Measurements from ENCODE around the gene FMO5.
"Not testable (repeated sequence)": the region's sequence is repeated elsewhere in the genome, so short reads cannot be mapped to it uniquely, and the experiment has no call there.

Gene FMO5

DNA sequence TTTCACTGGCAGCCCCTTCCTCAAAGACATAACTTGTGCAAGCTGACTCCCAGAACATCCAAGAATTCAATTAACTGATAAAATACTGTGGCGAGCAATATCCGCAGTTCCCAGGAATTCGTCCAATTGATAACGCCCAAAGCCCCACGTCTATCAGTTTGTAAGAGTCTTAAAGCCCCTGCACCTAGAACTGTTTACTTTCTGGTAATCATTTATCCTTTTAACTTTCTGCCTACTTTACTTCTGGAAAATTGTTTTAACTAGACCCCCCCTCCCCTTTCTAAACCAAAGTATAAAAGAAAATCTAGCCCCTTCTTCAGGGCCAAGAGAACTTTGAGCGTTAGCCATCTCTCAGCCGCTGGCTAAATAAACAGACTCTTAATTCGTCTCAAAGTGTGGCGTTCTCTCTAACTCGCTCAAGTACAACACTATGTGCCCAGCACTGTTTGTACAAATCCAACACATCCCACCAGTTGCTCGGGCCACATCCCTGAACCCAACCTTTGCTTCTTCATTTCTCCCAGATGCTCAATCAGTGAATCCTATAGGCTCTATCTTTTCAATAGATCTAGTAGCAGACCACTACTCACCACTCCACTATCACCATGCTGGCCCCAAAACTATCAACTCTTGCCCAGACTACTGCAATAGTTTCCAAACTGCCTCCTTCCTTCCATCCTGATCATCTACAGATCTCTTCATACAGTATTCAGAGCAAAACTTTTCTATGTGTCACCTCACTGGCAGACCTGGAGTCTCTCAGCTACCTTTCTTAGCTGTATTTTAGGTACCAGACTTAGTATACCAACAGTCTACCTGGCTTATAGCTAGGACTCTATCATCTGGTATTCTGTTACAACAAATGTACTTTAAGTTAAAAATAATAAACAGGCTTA, 14.0 kb upstream of the FMO5 start:
- no peak for DNase-seq

DNA sequence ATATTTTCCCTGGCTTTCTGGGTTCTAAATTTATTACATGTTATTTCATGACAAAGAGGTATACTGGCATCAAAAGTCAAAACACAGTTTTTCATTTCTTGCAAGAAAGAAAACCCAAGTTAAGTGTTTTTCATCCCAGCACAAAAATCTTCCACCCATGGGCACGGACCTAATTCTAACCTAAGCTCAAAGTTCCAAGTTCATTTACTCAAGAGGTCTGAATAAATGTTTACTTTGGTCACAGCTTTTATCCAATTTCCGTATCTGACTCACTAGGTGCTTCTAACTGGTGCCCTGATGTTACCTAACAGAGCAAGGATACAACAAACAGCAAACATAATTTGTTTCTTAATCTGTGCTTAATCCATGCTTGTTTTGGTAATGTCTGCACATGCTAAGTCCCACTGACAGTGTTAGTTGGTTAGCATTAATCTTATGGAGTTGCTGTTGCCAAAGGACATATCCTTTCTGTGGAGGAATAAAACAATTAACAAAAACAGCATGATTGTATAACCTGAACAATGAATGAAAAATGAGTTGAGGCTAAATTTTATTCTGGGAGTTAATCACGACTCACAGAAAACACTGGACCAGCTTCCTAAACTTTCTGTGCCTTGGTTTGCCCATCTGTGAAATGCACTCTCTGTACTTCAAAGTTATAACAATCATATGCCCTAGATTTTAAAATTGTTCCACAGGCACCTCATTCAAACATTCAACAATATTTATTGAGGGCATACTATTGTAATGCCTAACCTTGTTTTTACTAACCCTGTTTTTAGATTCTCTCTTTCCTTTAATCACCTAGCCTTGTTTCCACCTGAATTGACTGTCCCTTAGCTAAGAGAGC, 13.1 kb upstream of the FMO5 start:
- DNase-seq, result no peak

DNA sequence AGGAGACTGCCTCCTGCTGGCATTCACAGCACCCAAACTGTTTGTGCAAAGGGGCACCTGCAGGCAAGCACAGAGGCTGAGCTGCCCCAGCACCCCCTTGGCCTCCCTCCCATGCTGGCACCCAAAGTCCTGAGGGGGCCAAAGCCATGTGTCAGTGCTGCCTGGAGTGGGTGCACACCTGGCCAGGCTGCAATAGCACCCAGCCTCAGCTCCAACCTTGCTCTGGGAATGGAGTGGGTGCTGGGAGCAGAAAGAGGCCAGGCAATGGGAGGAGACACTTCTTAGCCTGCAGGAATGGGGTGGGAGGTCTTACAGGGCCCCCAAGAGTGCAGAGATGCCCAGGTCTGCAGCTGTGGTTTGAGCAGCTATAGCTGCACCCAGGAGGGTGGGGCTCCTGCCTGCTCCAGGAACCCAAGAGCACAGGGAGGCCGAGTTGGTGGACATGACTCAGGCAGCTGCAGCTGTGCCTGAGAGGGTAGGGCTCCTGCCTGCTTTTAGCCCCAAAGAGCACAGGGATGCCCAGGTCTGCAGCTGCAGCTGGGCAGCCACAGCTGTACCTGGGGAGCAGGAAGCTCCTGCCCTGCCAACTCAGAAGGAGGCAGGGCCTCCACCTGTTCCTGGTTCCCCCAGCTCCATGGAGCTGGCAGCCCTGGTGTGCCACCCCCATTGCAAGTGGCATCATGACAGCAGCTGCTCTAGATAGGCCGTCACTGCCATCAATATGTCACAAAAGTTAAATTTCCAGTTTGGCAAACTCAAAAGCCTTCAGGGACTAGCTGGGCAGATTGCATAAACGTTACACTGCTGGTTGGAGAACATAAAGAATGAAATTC, 12.0 kb upstream of the FMO5 start:
- DNase-seq, result no peak

DNA sequence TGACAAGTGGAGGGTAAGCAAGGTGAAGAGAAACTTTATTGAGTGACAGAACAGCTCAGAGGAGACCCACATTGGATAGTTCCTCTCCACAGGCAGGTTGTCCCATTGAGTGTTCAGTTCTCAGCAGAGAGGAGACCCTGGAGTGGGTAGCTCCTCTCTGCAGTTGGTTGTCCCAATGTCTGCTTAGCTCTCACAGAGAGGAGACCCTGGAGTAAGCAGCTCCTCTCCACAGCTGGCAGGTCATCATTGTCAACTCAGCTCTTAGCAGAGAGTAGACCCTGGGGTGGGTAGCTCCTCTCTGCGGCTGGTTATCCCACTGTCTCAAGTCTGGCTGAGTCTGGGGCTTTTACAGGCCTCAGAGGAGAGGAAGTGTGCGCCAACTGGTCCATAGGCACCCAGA, 11.3 kb upstream of the FMO5 start:
- no peak for DNase-seq

DNA sequence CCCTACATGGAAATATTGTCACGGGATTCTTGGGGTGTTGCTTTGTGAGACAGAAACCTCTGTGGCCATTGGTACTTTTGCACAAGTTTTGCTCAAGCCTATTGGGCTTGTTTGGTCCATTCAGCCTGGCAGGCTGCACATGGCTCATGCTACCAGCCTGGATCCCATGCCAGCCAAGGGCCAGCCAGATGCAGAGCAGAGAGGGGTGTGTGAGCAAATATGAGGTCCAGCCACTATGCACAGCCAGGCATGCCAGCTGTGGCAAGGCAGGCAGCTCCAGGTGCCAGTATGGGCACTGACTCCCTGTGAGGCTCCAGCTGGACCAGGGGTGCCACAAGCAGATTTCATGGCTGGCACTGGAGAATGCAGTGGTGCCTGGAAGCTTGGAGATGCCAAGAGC, 10.7 kb upstream of the FMO5 start:
- DNase-seq, result no peak

DNA sequence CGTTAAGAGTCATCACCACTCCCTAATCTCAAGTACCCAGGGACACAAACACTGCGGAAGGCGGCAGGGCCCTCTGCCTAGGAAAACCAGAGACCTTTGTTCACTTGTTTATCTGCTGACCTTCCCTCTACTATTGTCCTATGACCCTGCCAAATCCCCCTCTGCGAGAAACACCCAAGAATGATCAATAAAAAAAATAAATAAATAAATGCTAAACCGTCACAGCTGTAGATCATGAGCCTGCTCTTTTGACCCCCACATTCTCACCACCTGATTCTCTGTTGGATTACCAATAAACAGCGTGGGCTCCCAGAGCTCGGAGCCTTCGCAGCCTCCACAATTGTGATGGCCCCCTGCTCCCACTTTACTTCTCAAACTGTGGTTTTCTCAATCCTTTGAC, 8.8 kb upstream of the FMO5 start:
- DNase-seq, result not testable (repeated sequence)

DNA sequence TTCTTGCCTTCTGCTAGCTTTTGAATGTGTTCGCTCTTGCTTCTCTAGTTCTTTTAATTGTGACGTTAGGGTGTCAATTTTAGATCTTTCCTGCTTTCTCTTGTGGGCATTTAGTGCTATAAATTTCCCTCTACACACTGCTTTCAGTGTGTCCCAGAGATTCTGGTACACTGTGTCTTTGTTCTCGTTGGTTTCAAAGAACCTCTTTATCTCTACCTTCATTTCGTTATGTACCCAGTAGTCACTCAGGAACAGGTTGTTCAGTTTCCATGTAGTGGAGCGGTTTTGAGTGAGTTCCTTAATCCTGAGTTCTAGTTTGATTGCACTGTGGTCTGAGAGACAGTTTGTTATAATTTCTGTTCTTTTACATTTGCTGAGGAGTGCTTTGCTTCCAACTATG, 5.9 kb upstream of the FMO5 start:
- not testable (repeated sequence) for DNase-seq

DNA sequence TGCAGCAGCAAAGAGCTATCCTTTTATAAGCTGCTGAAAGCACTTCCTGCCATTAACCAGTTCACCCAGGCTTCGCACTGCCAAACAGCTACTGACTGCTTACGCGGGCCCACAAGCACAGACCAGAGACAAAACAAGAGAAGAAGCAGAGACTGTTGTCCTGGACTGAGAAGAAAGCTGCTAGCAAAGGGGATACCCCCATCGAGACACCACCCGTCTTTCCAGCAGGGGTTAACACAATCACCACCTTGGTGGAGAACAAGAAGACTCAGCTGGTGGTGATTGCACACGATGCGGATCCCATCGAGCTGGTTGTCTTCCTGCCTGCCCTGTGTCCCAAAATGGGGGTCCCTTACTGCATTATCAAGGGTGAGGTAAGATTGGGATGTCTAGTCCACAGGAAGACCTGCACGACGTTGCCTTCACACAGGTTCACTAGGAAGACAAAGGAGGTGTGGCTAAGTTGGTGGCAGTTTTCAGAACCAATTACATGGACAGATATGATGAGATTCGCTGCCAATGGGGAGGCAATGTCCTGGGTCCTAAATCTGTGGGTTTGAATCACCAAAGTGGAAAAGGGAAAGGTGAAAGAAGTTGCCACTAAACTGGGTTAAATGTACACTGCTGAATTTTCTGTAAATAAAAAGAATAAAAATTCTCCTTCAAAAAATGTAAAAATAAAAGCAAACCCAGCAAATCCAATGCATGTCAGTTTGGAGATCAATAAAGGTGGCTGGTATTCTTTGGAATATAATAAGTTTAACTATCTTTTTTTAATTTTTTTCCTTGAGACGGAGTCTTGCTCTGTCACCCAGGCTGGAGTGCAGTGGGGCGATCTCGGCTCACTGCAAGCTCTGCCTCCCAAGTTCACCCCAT, 1.2 kb downstream of the FMO5 start:
- DNase-seq, result no peak

DNA sequence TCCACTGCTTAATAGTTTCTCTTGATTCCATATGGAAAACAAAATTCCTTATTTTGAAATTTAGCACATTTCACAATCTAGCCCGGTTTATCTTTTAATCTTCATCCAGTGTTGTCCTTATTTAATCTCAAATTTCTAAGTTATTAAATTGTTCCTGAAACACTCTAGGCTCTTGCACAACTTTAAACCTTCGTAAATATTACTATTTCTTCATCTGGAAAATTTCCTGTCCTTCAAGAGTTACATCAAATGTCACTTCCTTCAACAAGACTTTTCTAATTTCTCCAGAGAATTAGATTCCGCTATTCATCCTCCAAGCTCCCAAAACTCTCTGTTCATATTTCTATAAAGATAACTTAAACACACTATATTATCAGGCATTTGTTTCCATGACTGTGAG, 6.5 kb downstream of the FMO5 start:
- DNase-seq, result no peak

DNA sequence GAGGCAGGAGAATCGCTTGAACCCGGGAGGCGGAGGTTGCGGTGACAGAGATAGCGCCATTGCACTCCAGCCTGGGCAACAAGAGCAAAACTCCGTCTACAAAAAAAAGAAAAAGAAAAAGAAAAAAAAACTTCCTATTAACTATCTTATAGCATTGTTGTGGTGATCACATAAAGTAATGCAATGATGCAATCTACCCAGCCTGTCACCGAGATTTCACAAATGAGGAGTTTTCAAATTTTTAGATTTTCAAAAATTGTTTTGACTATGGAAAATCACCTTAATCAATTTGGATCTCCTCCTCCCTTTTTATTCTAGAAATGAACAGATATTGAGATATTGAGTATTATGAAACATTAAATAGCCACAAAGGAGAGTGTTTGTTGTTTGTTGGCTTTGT, 8.0 kb downstream of the FMO5 start:
- no peak for DNase-seq

DNA sequence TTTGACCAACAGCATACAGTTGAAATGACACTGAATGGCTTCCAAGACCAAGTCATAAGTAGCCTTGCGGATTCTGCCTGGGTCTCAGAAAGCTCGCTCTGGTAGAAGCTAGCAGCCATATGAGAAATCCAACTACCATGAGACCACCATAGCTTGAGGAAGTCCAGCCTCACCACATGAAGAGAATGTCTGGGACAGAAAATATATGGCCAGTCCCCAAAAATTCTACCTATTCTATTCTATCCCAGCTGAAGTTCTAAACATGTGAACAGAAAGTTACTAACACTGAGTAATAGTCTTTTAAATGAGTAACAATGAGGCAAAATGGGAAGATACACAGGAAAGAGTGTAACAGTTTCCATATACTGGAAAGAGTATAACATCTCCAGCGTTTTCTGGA, 9.0 kb downstream of the FMO5 start:
- DNase-seq, result no peak

DNA sequence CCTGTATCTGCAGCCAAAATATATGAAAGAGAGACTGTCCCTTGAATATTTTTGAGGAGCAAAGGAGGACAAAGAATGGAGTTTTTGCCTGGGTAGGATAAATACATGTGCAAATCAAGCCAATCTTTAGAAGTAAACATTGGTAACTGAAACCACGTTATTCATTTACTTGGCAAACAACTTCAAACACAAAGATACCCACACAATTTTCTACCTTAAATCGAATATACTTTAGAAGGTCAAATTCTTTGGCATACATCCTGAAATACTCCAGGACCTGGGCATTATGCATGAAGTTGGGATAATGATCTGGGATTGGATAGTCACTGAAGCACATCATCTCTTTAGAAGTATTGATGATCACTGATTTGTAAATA, 9.6 kb downstream of the FMO5 start:
- DNase-seq, result no peak

DNA sequence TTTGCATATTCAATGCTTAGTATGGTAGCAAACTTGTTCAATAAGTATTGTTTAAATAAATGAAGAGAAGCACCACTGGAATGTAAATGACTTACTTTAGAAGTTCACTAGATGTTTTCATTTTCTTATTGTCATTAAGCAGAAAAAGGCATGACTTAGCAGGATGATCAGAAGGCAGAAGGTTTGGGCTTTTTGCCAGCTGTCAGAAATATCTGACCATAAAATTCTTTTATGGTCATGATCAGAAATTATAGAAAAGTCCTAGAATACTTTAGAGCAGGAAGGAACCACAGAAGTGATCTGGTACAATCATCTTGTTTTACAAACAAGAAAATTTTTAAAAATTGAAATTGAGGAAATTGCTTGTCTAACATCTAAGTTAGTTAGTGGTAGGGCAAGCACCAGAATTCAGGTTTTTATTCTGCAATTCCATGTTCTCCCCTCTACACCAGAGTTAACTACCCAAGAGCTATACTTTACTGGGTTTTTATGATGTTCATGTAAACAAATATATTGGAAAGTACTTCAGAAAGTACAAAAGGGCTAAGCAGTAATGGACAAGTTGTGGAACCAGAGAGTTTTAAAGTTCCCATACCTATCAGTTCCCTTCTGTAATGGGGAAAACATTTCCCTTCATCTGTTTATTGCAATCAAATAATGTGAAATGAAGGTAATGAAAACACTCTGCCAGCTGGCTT, 10.1 kb downstream of the FMO5 start:
- DNase-seq, result no peak

DNA sequence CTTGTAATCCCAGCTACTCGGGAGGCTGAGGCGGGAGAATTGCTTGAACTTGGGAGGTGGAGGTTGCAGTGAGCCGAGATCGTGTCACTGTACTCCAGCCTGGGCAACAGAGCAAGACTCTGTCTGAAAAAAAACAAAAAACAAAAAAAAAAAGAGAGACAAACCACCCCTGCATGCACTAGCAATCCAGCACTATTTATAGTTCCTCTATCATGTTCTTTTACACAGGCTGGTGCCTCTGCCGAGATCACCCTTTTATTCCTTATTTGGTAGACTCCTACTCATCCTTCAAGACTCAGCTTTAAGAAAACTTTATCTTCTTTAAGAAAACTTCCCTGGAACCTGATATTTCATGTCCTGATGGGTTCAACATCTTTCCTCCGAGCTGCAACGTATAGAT, 10.8 kb downstream of the FMO5 start:
- no peak for DNase-seq

DNA sequence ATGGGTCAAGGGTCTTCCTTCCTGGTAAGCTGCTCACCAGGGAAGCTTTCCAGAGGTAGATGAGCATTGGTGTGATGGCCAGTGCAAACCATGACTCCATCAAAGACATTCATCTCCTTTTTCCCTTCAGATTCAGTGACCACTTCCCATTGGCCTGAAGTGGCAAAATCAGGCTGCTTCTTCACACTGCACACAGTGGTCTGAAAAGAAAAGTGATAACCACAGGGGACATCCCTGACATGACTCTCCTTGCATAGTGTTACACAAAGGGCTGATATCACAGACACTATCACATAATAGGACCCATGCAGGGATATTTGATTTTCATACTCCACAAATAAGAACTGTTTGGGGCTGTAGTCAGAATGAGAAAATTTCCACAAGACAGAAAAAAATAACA, 11.9 kb downstream of the FMO5 start:
- DNase-seq, result no peak

DNA sequence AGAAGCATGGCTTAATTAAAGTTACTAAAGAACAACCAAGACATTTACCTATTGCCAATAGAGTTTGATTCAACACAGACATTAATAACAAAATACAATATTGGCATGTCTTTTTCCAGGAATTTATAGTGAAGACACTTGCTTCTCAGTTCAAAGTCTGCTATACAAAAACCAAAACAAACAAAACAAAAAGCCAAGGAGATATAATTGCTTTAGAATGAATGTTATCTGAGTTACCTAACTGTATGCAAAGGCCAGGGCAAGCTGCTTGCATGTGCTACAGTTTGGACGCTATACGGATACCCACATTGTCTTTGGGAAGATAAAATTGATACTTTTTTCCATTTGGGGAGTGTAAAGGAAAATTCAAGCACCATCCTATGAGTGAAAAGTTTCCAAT, 13.6 kb downstream of the FMO5 start:
- no peak for DNase-seq

DNA sequence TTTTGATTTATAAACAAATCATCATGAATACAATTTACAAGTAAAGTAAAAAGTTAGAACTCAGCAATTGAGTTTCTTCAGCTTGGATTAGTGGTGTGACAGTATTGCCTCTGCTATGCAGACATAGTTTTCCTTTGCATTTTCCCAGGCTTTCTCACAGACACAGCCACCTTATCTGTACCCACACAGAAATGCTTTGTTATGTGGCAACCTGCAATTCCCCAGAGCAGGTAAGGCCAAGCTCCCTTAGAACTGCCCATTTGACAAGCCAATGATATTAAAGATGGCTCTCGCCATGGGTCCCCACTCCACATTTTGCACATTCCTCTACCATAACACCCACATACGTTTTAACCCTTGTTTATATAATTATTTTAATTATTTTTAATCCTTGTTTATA, 14.2 kb downstream of the FMO5 start:
- no peak for DNase-seq

DNA sequence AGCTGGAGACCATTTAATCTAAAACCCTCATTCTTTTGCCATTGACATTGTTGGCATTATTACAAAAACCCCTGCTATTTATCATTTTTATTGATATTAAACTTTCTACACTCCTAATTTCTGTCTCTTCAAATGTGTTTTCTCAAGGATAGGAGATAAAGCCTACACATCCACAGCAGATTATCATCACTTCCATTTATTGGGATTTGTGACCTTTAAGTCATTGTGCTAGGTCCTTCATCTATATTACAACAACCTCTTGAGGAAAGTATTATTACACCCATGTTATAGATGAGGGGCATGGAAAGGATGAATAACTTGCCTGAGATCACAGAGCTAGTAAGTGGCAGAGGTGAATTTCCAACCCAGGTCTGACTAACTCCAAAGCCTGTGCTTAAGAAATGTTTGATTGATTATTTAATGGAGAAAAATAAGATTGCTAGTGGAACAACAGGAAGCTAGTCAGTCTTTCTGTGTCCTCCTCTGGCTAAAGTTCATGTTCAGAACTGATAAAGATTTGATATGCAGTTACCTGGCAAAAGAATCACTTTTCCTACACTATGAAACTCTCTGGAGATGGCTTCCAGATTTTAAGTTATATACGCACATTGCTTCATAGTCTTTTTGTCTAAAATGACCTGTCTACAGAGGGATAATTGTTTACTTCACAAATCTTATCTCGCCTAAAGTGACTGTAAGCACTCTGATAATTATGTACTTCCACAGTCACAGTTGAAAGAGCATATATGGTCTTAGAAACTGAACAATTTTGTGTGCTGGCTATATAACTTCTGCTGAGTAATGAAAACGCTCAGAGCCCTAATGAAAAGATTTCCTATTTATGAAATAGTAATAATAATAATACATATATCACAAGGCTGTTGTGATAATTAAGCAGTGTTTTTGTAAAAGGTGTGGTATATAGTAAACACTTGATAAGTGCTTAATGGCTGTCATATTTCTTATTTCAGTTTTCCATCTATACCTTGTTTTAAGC, 15.0 kb downstream of the FMO5 start:
- no peak for DNase-seq

DNA sequence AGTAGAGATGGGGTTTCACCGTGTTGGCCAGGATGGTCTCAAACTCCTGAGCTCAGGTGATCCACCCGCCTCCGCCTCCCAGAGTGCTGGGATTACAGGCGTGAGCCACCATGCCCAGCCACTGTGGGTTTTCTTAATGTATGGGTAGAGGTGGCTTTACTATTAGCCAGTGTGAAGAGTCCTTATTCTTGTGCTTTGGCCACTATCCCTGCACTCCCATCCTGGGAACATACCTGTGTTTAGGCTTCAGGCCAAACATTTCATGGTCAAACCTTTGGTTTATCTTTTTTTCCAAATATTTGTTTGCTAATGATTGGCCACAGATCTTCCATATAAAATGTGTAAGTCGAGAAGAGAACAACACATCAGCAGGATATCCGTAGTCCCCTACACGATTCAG, 16.5 kb downstream of the FMO5 start:
- DNase-seq, result no peak

DNA sequence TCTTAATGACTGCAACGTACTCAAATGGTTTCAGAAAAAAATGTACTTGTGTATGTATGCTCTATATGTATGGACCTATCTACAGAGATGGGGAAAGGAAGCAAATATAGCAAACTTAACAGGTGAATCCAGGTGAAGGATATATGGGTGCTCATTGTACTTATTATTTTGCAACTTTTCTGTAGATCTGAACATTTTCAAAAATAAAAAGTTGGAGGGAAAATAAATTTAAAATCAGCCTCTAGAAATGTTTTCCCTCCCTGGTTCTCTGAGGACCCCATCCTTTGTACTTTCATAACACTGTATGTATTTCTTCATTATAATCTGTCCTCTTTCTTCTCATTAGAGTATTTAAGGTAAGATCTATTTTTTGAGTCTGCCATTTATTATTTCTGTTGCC, 17.9 kb downstream of the FMO5 start:
- no peak for DNase-seq

Measured in T-helper 1 cell (primary cell).